ENCODE measurements around the gene INKA2.
A peak's percentile ranks its signal among the peaks of the same experiment; 100 is the strongest.

INKA2 gene

DNA sequence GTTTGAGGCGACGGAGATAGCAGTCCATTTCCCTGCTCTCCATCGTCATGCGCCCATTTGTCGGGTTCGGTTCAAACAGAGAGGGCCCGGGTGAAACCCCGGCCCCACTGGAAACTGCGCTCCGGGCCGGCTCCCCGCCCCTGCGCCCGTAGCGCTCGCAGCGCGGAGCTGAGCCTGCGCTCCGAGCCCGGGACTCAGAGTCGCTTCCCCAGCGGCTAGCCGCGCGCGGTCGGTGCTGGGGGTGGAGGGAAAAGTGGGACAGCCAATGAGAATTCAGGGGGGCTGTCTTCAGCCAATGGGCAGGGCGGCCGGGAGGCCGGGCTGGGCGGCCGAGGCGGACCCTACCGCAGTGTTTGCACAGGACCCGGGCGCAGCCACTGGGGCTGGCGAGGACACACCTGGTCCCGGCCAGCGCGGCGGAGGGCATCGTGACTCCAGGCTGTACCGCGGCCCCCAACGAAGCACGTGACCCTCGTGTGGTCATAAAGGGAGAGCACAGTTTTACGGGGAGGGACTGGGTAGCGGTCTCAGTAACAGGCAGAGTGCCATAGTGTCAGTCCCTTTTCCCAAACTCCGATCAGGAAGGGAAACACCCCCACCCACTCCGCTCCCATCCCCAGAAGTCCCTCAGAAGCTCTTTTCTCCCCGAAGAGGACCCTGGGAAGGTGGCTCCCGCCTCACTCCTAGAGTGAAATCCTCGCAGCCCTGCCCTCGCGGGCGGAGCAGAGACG, at the start of gene INKA2:
INKA2 (minus strand) TSS at position 202 of the 731 bp plus-strand sequence; CDS start at position 49, 153 bp downstream.
- DNase-seq (ENCODE audit: low read depth in 2 of 2) = peak in 1 of 2 donors; percentile 33

- DNase-seq (ENCODE audit: low read depth in 2 of 2) = no peak
These were observed 47.5 kb upstream of the INKA2 start for GRCh38 chr1:111786669-111787207.

GRCh38 chr1:111784273-111784901, 45.2 kb upstream of the INKA2 start:
- no peak for DNase-seq (ENCODE audit: low read depth in 2 of 2)

- no peak for DNase-seq (ENCODE audit: low read depth in 2 of 2)
These were observed 40.4 kb upstream of the INKA2 start for GRCh38 chr1:111779546-111779945.

GRCh38 chr1:111778541-111779051, 39.4 kb upstream of the INKA2 start:
- DNase-seq (ENCODE audit: low read depth in 2 of 2) = no peak

DNA sequence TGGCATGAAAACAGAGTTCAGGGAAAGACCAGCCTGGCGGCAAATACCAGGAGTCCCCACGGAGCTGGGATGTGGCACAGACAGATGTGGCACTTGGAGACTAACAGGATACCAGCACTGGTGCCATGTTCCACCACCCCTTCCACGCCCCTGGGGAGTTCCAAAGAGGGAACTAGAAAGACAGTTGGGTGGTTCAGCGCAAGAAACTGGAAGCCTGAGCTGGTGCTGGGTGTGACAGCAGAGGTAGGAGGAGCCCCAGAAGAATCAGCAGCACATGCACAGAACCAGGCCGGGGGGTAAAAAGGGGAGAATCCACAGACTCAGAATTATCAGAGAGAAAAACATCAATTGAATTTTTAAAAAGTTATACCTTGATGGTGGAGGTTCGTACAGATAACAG, 38.9 kb upstream of the INKA2 start:
- no peak for DNase-seq (ENCODE audit: low read depth in 2 of 2)

DNA sequence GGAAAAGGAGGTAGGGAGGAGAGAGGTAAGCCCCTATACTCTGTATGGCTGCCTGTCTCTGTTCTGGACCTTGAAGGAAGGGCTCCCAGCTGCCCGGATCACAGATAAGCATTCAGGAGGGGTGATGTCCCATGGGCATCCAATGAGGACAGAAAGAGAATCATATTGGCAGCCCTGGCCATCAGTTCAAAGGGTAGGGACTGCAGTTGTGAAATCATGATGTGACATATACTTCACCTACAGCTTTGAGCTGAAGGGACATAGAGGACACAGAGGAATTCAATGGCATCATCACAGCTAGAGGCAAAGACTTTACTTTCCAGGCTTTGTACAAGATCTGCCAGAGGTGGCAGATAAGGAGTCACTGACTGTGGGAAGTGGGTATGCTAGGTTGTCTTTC, 38.1 kb upstream of the INKA2 start:
- DNase-seq (ENCODE audit: low read depth in 2 of 2) = no peak

- DNase-seq (ENCODE audit: low read depth in 2 of 2) = no peak
These were observed 37.7 kb upstream of the INKA2 start for GRCh38 chr1:111776861-111777260.

DNA sequence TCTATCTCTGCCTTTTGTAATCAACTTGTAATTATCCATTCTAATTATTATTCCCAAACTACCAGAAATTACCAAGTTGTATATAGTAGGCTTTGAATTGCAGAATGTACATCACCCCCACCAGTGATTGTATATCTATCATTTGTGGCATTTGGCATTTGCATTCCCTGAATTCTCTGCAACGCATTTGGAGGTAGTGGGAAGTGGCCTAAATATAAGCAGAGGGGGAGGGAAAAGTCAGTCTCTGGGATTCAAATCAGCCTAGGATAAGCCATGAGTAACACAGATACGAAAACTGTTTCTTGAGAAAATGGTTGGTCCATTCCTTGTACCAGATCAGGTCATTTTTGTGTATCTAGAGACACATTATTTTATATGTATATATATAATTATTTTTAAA, 37.2 kb upstream of the INKA2 start:
- no peak for DNase-seq (ENCODE audit: low read depth in 2 of 2)

- DNase-seq (ENCODE audit: low read depth in 2 of 2) = no peak
These were observed 36.8 kb upstream of the INKA2 start for GRCh38 chr1:111775966-111776365.

DNA sequence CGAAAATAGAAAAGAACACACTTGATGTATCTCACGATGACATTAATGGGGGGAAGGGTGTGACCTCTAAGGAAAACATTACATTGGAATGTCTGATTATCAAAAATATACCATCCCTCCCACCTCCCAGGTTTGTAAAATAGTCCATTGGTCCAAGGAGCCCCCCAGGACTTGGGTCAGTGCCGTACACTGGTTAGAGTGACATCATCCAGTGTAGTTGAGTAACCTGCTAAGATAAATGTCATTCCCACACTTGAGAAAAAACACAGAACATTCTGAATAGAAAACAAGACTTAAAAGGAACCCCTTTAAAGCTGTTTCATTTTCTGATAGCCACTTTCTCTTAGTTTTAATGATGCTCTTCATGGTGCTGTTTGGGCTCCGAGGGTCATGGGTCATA, 31.7 kb upstream of the INKA2 start:
- DNase-seq (ENCODE audit: low read depth in 2 of 2) = no peak

- DNase-seq (ENCODE audit: low read depth in 2 of 2) = no peak
These were observed 30.4 kb upstream of the INKA2 start for GRCh38 chr1:111769517-111770146.

DNA sequence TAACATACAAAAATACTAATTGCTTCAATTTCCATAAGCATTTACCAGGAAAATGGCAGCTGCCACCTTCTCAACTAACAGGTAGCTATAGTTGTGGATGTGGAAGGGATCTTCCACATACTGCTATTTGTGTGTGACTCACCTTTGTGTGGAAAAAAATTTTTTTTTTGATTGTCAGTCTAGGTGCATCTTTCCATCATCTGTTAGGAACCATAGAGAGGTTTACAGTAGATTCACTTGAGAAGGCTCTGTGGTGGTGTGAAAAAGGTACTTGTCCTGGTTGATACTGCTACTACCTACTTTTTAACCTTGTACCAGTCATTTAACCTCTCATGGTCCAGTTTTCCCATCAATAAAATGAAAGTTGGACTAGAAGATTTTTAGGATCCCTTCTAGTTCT, 29.4 kb upstream of the INKA2 start:
- no peak for DNase-seq (ENCODE audit: low read depth in 2 of 2)

GRCh38 chr1:111768023-111768422, 28.8 kb upstream of the INKA2 start:
- DNase-seq (ENCODE audit: low read depth in 2 of 2) = no peak

DNA sequence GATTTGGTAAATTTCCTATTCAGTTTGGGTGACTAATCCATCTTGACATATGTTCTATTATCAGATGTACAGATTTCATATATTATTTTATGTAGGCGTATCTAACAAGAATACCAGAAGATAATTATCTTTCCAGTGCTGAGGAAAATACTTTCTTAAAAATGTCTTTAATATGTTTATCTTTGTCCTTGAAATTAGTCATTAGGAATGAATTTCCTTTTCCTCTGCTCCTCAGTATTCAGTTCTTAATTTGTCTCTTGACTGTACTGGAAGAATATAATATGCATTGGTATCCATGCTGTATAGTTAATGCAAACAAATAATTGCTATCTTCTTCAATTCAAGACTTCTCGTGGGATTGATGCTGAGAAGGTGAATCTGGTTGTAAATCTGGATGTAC, 23.1 kb upstream of the INKA2 start:
- DNase-seq (ENCODE audit: low read depth in 2 of 2) = no peak

GRCh38 chr1:111761717-111762116, 22.5 kb upstream of the INKA2 start:
- no peak for DNase-seq (ENCODE audit: low read depth in 2 of 2)

GRCh38 chr1:111758373-111758772, 19.2 kb upstream of the INKA2 start:
- DNase-seq (ENCODE audit: low read depth in 2 of 2) = no peak

DNA sequence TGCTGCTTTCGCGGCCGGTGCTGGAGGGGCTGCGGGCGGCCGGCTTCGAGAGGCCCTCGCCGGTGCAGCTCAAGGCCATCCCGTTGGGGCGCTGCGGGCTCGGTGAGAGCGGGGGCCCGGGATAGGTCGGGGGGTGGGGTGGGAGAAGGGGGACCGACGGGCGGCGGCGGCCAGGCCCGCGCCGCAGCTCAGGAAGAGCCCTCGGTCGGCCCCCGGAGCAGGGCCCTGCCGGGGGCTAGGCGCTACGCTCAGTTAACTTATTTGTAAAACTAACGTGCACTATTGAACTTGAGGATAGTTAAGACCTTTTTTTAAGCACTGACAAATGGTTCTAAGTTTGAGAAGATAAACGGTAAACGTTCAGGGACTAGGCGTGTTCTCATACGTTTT, 16.9 kb upstream of the INKA2 start:
- DNase-seq (ENCODE audit: low read depth in 2 of 2) = no peak

- peak; percentile 87 to 89 for DNase-seq (ENCODE audit: low read depth in 2 of 2)
These were observed 16.3 kb upstream of the INKA2 start, which contains the start of gene DDX20 for GRCh38 chr1:111755331-111756123. Gene DDX20, plus strand, starts transcription at chr1:111755901. Its CDS starts 24 bp downstream, at chr1:111755925.

DNA sequence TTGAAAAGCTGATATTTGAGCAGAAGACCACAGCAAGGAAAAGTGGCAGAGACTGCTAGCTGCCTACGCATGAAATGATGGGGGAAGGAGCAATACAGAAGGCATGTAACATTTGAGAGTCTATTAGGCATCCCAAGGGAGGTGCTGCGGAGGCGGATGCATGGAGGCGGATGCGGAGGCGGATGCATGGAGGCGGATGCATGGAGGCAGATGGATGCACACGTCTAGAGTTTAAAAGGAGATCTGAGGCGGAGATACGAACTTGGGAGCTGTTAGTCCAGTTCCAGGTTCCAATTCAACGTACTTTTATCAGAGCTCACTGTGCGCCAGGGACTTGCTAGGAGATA, 15.8 kb upstream of the INKA2 start:
- no peak for DNase-seq (ENCODE audit: low read depth in 2 of 2)

DNA sequence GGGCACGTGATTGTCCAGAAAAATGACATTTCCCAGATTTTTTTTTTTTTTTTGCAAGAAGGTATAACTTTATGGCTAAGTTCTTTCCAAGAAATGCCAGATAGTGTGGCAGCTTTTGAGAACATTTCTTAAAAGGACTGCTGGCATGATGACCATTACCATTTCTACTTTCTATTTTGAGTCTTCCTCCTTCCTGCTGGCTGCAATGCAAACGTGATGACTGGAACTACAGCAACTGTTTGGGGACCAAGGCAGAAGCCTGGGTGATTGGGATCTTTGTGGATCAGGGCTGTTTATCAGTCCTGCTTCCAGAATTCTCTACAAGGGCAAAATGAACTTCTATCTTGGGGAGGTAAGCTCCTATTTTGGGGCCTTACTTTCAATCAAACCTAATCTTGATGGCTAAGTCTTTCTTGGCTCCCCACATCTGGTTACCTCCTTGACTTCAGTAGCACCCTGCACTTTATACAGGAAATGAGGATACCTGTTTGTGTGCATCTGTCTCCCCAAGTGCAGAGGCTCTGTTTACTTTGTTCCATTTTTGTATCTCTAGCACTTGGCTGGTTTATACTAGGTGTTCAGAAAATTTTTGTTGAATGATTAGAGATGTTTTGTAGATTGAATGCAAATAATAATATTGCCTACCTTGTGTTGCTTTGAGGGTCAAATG, 12.8 kb upstream of the INKA2 start:
- no peak for DNase-seq (ENCODE audit: low read depth in 2 of 2)

Data from stimulated activated CD8-positive, alpha-beta memory T cell treated with anti-CD3 and anti-CD28 coated beads, Interleukin-2, amount 100 ng/mL, for 1 hour (primary cell).